HG02852 (cell line): ENCODE results near the gene PGK1.
"Not testable (repeated sequence)": the region's sequence is repeated elsewhere in the genome, so short reads cannot be mapped to it uniquely, and the experiment has no call there.

Source experiments
- ATAC-seq: cut with Tn5 transposase; IDR thresholded peaks from one replicate; pipeline ENCODE4 v1.9.1; 2021; ENCODE audit warnings: mild to moderate bottlenecking, moderate library complexity; ENCODE audit not compliant: unreplicated experiment

PGK1 gene

GRCh38 chrX:78103623-78104446, at the start of gene PGK1:
Gene PGK1, plus strand, starts transcription at chrX:78104248. Its CDS starts 93 bp downstream, at chrX:78104341.
- ATAC-seq = peak; percentile 95

DNA sequence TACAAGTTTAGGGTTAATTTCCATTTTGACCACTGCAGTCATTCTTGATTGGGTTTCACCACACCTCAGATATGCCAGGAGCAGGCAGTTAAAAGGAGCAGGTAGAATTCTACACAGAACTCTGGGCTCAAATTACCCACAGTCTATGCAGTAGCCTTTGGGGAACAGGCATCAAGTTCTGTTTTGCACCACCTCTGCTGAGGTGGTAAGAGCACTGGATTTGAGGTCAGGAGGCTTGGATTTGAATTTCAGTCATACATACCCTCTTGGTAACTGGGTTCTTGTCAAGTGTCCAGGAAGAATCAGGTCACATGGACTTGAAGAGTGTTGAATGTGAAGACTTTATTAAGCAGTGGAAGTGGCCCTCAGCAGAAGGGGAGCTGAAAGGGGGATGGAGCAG, 40.4 kb upstream of the PGK1 start:
- no peak for ATAC-seq

DNA sequence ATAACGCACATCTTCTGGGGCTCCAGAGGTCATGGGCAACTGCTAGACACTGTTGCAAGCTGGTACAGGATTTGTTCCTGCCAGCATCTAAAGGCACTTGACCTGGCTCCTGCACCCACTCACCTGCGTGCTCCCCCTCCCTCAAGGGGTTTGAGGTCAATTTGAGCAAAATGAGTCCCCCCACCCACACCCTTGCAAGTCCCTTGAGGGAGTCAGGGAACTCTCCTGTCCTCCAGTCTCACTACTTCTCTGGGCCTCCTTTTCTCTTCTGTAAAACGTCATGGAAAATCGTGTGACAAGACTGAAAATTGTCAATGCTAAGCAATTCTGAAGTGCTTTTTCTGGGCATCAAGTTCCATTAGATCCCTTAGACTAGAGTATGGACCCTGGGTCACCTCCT, 39.9 kb upstream of the PGK1 start:
- ATAC-seq = no peak

GRCh38 chrX:78064698-78065601, 39.1 kb upstream of the PGK1 start:
- ATAC-seq = peak; percentile 84

- no peak for ATAC-seq
Measured at GRCh38 chrX:78066110-78066509, 37.9 kb upstream of the PGK1 start.

- ATAC-seq = no peak
Measured at GRCh38 chrX:78071331-78071730, 32.7 kb upstream of the PGK1 start.

GRCh38 chrX:78073147-78074077, 30.6 kb upstream of the PGK1 start:
- not testable (repeated sequence) for ATAC-seq

DNA sequence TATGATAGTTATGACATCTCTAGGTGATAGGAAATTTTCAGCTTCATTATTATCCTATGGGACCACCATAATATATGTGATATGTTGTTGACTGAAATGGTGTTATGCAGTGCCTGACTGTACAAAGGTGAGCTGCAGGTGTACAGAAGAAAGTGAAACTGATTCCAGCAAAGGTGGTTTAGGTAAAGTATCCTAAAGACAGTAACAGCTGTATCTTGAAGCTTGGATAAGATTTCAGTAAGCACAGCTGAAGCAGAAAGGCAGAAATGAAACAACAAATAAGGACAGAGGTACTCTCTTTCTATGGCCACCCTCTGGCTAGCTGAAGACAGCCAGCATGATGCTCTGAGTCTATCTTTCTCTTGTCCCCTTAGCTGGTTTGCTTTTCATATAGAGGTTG, 30.0 kb upstream of the PGK1 start:
- no peak for ATAC-seq

DNA sequence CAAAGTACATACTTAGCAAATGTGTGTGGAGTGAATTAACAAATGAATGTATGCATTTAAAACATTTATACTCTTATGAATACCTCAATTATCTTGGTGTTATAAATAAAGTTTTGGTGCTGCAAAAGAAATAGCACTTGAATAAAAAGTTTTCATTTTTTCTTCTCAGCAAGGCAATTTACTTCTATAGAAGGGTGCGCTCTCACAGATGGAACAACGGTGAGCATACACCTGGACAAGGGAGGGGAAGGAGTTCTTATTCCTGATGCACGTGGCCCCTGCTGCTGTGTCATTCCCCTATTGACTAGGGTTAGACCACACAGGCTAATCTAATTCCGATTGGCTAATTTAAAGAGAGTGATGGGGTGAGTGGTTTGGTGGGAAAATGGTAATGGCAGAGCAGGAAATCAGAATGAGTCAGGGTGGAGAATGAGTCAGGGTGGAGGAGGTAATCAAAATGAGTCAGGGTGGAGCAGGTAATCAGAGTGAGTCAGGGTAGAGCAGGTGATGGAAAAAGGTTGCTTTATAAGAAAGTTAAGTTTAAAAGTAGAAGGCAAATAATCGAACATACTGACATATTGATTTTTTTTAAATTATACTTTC, 28.2 kb upstream of the PGK1 start:
- no peak for ATAC-seq

DNA sequence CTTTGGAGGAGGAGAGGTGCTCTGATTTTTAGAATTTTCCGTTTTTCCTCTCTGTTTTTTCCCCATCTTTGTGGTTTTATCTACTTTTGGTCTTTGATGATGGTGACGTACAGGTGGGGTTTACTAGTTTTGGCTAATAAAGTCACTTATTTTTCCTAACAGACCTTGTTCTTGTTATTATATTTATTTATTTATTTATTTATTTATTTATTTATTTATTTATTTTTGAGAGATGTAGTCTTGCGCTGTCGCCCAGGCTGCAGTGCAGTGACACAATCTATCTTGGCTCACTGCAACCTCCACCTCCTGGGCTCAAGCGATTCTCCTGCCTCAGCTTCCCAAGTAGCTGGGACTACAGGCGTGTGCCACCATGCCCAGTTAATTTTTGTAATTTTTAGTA, 22.6 kb upstream of the PGK1 start:
- not testable (repeated sequence) for ATAC-seq

DNA sequence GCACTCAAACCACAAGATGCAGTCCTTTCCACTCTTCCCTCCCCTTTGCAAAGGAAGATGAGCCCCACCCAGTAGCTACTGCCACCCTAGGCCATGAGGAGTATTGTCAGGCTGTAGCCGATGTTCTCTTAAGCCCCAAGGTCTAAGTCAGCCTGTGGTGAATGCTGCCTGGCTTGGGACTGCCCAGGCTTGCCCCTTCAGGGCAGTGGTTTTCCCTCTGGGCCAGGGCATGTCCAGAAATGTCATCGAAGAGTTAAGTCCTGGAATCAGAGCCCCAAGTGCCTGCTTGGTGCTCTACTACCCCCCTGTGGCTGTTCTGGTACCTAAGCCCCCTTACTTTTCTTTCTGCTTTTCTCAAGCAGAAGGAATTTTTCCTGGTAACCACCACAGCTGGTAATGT, 11.8 kb upstream of the PGK1 start:
- peak; percentile 80 for ATAC-seq

- ATAC-seq = no peak
Measured at GRCh38 chrX:78098108-78098507, 5.9 kb upstream of the PGK1 start.

DNA sequence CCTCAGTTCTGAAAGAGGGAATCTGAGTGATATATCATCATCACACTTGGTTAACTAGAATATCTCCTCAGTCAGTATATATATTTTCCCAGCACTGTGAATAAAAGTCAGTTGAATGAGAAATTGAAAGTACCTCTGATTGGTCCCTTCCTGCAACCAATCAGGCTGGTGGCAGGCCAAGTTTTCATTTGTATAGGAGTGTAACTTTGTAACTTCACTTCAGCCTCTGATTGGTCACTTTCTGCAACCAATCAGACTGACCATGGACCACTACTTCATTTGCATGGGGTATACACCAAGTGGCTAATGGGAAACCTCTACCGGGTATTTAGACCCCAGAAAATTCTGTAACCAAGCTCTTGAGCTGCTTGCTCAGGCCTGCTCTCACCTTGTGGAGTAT, 2.0 kb upstream of the PGK1 start:
- ATAC-seq = no peak

GRCh38 chrX:78103001-78103622, 936 bp upstream of the PGK1 start:
- ATAC-seq = no peak

DNA sequence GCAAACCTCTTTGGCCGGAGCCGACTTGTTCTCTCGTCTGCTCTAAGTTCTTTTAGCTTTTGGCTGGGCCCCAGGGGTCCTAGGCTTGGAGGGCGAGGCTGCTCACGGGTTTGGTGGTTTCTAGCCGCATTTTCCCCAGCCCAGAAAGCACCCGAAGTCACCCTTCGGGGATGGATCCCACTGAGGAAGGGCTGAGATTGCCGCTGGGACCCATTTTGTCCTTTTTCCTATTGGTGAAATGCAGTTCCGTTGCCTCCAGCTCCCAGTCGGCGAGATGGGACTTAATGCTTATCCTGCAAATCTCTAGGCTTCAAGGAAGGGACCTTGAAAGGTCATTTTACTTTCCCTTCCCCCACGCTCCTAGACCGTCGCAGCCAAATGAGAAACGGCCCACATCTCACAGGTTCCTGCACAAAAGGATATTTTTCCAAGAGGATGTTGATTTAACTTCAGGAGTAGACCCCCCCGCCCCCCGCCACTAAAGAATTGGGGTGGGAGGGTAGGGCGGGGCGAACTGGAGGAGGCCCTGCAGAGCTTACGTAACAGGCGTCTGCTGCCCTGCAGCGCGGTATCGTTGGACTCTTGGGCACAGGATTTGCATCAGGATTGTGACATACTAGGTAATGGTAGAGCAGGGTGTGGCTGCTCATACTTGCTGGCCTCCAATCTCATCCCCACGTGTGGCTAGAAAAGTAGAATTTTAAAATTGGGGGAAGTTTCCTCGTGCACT, 564 bp downstream of the PGK1 start:
- ATAC-seq = peak; percentile 19

DNA sequence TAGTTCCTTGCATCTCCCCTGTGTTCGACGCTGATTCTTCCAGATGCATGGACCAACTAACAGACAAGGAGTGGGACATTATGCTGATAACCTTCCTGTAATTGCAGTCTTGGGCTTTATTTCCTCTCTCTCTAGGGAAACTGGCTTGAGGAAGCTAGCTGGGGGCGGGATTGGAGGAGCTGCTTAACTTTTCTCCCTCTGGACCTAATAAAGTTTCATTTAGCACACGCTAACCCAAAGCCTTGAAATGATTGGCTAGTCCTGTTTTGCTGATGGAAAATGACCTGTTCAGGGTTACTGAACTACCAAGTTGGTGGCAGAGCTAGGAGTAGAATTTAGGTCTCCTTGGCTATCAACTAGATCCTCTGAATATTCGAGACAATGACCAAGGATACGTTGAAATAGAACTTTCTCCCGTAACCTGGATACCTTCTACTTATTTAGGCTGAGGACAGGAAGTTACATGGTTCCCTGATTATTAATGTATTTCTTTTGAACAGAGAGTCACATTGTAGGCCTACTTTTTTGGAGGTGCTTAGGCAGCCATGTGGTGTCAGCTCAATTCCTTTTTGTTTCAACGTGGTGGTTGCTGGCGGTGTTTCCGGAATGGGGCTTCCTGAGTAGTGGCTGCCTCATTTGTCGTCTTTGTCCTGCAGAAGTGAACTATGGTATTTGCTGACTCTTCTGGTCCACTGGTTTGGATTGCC, 2.0 kb downstream of the PGK1 start:
- ATAC-seq = no peak

DNA sequence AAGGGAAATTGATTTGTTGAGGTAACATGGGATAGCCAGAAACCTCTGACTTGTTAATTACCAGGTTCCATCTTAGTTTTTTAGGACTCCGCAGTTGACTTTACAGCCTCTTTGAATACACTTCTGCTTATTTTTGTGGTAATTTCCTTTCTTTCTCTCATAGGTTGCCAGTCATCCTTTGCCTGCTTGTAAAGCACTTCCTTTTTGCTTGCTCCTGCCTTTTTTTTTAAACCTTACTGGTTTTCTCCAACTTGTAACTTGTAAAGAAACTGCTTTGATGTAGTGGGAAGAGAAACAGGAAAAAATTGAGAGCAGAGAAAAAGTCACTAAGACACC, 2.6 kb downstream of the PGK1 start:
- no peak for ATAC-seq

DNA sequence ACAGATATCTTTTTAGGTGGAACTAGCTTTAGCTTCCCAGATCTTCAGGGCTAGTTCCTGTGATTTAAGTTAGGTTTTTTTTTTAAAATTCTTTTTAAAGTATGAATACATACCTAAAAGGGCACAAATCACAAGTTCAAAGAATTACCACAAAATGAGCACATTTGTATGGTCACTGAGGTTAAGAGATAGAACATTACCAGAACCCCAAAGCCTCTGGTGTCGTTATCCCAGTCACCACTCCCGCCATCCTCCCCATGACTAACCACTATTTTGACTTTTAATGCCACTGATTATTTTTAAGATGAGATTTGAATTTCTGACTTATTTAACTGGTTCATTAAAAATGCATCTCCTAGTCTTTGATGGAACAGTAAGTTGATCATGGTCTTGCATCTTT, 5.4 kb downstream of the PGK1 start:
- ATAC-seq = no peak
